ENCODE data around the gene RUNDC3A.

RUNDC3A gene

DNA sequence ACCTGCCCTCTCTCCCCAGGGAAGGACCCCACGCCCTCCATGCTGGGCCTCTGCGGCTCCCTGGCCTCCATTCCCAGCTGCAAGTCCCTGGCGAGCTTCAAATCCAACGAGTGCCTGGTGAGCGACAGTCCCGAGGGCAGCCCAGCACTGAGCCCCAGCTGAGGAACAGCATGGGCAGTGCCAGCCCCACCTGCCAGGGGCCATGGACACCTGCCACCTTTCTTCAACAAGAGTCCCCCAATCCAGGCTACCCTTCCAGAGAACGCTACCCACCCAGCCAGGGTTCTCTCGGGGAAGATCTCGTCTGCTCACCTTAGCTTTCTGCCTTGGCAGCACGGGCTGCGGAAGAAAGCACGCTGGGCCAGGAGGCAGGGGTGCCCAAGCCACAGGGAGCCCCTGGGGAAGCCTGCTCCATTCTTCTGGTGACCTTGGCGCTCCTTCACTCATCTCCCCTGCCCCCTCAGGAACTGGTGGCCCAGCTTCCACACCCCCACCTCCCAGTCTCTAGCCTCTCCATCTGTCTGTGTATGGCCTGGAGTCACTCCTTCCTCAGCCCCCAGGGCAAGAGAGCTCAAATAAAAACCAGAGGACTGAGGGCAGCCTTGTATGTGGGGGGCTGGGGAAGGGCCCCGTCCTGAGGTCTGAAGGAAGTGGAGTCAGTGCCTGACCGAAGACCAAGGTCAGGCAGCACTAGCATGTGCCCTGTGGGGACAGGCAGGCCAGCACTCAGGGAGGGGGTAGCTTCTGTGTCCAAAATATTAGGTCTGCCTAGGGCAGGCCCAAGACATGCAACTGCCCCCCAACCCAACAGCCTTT is 9.9 kb downstream of the RUNDC3A start:
- no peak overlapping the region for H3K27ac ChIP-seq (ENCODE audit: extremely low read depth, low read depth, low read length)
- CTCF ChIA-PET, result interaction anchor here (1.0 to 2.1 kb wide), 3 partner anchors 13 to 215 kb away, joined by 4 to 5 read pairs (median 5); no protein-coding TSS in a partner anchor
- peaks cover 3 to 42% of the 10 kb centered on the region in 2 experiments; a peak in 2 of 3 replicates for H3K36me3 ChIP-seq (ENCODE audit: control insufficient read depth in 2 of 2, insufficient read depth in 1 of 2, low read length in 2 of 2)
- TF ChIP-seq ZIC2 (tag by site-specific recombination; IDR thresholded peaks at IDR 0.05) (peak; percentile 34), SP2 (tag by site-specific recombination; IDR thresholded peaks at IDR 0.05) (no peak)
- TF ChIP-seq, protein P1, sequence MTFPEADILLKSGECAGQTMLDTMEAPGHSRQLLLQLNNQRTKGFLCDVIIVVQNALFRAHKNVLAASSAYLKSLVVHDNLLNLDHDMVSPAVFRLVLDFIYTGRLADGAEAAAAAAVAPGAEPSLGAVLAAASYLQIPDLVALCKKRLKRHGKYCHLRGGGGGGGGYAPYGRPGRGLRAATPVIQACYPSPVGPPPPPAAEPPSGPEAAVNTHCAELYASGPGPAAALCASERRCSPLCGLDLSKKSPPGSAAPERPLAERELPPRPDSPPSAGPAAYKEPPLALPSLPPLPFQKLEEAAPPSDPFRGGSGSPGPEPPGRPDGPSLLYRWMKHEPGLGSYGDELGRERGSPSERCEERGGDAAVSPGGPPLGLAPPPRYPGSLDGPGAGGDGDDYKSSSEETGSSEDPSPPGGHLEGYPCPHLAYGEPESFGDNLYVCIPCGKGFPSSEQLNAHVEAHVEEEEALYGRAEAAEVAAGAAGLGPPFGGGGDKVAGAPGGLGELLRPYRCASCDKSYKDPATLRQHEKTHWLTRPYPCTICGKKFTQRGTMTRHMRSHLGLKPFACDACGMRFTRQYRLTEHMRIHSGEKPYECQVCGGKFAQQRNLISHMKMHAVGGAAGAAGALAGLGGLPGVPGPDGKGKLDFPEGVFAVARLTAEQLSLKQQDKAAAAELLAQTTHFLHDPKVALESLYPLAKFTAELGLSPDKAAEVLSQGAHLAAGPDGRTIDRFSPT (tag by site-specific recombination; IDR thresholded peaks at IDR 0.05), result peak; percentile 32; the same call in 1 of the 2 replicates
- no peak overlapping the region for H3K4me3 ChIP-seq (ENCODE audit: low read depth, low read length)
- peaks cover 4% of the 10 kb centered on the region; the same call in 1 of the 2 replicates for H3K4me1 ChIP-seq (ENCODE audit: control insufficient read depth, insufficient read depth, low read length)
- H3K9me3 ChIP-seq (ENCODE audit: control insufficient read depth, insufficient read depth, low read depth, low read length), result no peaks in the 10 kb centered on the region
- POLR2A ChIA-PET, result interaction anchor here (0.6 to 6.5 kb wide), 6 partner anchors 9 to 127 kb away, joined by 4 to 38 read pairs (median 7); partner anchors contain the start of genes RUNDC3A and UBTF

DNA sequence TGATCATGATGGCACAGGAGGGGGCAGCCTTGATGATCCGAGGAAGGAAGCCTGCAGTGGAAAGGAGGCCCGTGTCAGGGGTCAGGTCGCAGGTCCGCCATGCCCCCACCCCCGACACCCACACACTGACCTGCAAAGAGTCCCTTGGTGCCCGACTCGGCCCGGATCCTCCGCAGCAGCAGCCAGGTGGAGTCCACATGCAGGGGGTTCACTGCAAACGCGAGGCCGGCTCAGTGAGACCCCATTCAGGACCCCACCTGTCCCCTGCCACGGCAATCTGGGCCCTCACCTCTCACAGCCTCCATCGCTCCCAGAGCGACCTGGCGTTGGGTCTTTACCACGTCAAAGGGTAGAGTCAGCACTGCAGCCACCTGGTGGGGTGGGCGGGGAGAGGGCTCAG is 11.7 kb downstream of the RUNDC3A start:
- H3K4me1 ChIP-seq (ENCODE audit: control insufficient read depth, insufficient read depth, low read length), result no peaks in the 10 kb centered on the region
- peaks cover 3 to 42% of the 10 kb centered on the region in 2 experiments; a peak in 2 of 3 replicates for H3K36me3 ChIP-seq (ENCODE audit: control insufficient read depth in 2 of 2, insufficient read depth in 1 of 2, low read length in 2 of 2)
- H3K9me3 ChIP-seq (ENCODE audit: control insufficient read depth, insufficient read depth, low read depth, low read length), result no peaks in the 10 kb centered on the region
- no peak overlapping the region for H3K27ac ChIP-seq (ENCODE audit: extremely low read depth, low read depth, low read length)
- no peak overlapping the region for H3K4me3 ChIP-seq (ENCODE audit: low read depth, low read length)
- TF ChIP-seq GLIS2 (tag by site-specific recombination; IDR thresholded peaks at IDR 0.05) (0 out of 2 replicates have a peak, but pooled peaks have one; percentile 31), MEIS1 (CRISPR knock-in tag; IDR thresholded peaks at IDR 0.05; ENCODE audit: borderline replicate concordance) (no peak)
- ChIA-PET POLR2A (interaction anchor here (0.6 to 1.6 kb wide), 3 partner anchors 12 to 99 kb away, joined by 3 to 10 read pairs (median 3); partner anchors contain the start of gene RUNDC3A), CTCF (interaction anchor here (0.6 to 1.8 kb wide), 3 partner anchors 11 to 99 kb away, joined by 3 to 8 read pairs (median 4); no protein-coding TSS in a partner anchor)

DNA sequence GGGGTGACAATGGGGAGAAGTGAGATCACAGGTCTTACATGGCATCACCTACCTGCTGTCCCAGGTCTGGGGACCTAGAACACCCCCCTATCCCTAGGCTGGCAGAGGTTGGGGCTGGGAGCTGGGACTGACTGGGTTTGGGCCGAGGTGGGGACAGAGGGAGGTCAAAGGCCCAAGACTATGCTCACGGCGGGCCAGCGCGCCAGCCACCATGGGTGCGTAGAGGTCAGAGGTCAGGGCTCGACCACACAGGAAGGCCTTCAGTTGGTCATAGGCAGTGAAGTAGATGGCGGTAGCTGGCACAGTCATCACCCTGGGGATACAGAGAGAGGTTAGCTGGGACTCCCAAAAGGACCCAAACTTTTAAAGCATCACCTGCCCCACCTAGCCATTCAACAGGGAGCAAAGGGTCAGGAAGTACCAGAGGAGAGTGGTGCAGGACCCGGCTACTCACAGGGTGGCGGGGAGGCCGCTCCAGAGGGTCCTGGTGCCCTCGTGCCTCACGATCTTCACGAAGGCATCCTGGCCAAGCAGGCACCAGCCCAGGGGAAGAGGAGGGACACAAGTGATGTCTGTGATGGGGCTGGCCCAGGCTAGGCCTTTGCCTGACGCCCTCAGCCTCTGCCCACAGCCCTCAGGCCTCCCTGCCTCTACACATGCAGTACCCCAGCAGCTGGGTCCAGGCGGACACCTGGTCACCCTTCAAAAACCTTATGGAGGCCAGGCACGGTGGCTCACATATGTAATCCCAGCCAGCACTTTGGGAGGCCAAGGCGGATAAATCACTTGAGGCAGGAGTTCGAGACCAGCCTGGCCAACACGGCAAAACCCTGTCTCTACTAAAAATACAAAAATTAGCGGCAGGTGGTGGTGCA is 13.1 kb downstream of the RUNDC3A start:
- ChIA-PET POLR2A (interaction anchor here (0.8 to 2.1 kb wide), 3 partner anchors 13 to 198 kb away, joined by 3 to 7 read pairs (median 3); partner anchors contain the start of genes HDAC5 and RUNDC3A), CTCF (interaction anchor here (0.6 to 1.8 kb wide), 3 partner anchors 9 to 104 kb away, joined by 3 to 8 read pairs (median 8); no protein-coding TSS in a partner anchor)
- Histone ChIP-seq H3K4me1 (ENCODE audit: control insufficient read depth, insufficient read depth, low read length) (0 out of 2 replicates have a peak, but pooled peaks cover 3% of the 10 kb centered on the region), H3K4me3 (ENCODE audit: low read depth, low read length) (no peak overlapping the region), H3K36me3 (ENCODE audit: control insufficient read depth in 2 of 2, insufficient read depth in 1 of 2, low read length in 2 of 2) (peaks cover 3 to 42% of the 10 kb centered on the region in 2 experiments; a peak in 2 of 3 replicates), H3K9me3 (ENCODE audit: control insufficient read depth, insufficient read depth, low read depth, low read length) (no peaks in the 10 kb centered on the region), H3K27ac (ENCODE audit: extremely low read depth, low read depth, low read length) (no peak overlapping the region)
- TF ChIP-seq, protein P2, sequence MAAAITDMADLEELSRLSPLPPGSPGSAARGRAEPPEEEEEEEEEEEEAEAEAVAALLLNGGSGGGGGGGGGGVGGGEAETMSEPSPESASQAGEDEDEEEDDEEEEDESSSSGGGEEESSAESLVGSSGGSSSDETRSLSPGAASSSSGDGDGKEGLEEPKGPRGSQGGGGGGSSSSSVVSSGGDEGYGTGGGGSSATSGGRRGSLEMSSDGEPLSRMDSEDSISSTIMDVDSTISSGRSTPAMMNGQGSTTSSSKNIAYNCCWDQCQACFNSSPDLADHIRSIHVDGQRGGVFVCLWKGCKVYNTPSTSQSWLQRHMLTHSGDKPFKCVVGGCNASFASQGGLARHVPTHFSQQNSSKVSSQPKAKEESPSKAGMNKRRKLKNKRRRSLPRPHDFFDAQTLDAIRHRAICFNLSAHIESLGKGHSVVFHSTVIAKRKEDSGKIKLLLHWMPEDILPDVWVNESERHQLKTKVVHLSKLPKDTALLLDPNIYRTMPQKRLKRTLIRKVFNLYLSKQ (tag by site-specific recombination; IDR thresholded peaks at IDR 0.05; ENCODE audit: borderline replicate concordance), result no peak
- 0 out of 2 replicates have a peak, but pooled peaks have one; percentile 18 for TF ChIP-seq BCL11A (tag by site-specific recombination; IDR thresholded peaks at IDR 0.05; ENCODE audit: low read depth)
- TF ChIP-seq, protein P1 (tag by site-specific recombination; IDR thresholded peaks at IDR 0.05), result peak; percentile 13; the same call in 1 of the 2 replicates
